GM21717 (cell line): ENCODE measurements around the gene C1QTNF8.

Experiments used
- ATAC-seq: cut with Tn5 transposase; IDR thresholded peaks from one replicate; pipeline ENCODE4 v1.9.1; 2021; ENCODE audit warnings: mild to moderate bottlenecking, moderate library complexity; ENCODE audit not compliant: unreplicated experiment

The C1QTNF8 gene

GRCh38 chr16:1096169-1097082 is at the start of gene C1QTNF8:
TSS of gene C1QTNF8 (minus strand) at chr16:1096244. CDS start at chr16:1094922, 1,322 bp downstream.
- no peak for ATAC-seq

- no peak for ATAC-seq
Observed at GRCh38 chr16:1145383-1146100, 49.5 kb upstream of the C1QTNF8 start.

- ATAC-seq = no peak
Observed at GRCh38 chr16:1144476-1145382, 48.7 kb upstream of the C1QTNF8 start.

GRCh38 chr16:1143761-1144450 is 47.9 kb upstream of the C1QTNF8 start:
- ATAC-seq = no peak

- ATAC-seq = no peak
Observed at GRCh38 chr16:1142911-1143310, 46.9 kb upstream of the C1QTNF8 start.

GRCh38 chr16:1141716-1142115 is 45.7 kb upstream of the C1QTNF8 start:
- no peak for ATAC-seq

GRCh38 chr16:1141191-1141590 is 45.1 kb upstream of the C1QTNF8 start:
- ATAC-seq = no peak

- no peak for ATAC-seq
Observed at GRCh38 chr16:1140582-1141162, 44.6 kb upstream of the C1QTNF8 start.

- ATAC-seq = no peak
Observed at GRCh38 chr16:1137604-1138003, 41.6 kb upstream of the C1QTNF8 start.

GRCh38 chr16:1135459-1135825 is 39.4 kb upstream of the C1QTNF8 start:
- no peak for ATAC-seq

- ATAC-seq = no peak
Observed at GRCh38 chr16:1134776-1135458, 38.9 kb upstream of the C1QTNF8 start.

GRCh38 chr16:1133810-1134520 is 37.9 kb upstream of the C1QTNF8 start:
- ATAC-seq = no peak

- ATAC-seq = no peak
Observed at GRCh38 chr16:1133271-1133670, 37.2 kb upstream of the C1QTNF8 start.

GRCh38 chr16:1132431-1132830 is 36.4 kb upstream of the C1QTNF8 start:
- ATAC-seq = no peak

- ATAC-seq = no peak
Observed at GRCh38 chr16:1131378-1131994, 35.4 kb upstream of the C1QTNF8 start.

GRCh38 chr16:1130382-1130781 is 34.3 kb upstream of the C1QTNF8 start:
- no peak for ATAC-seq

GRCh38 chr16:1129106-1129960 is 33.3 kb upstream of the C1QTNF8 start:
- ATAC-seq = no peak
